HG02885 (cell line): ENCODE measurements around the gene NCDN.
"Not testable (repeated sequence)": the region's sequence is repeated elsewhere in the genome, so short reads cannot be mapped to it uniquely, and the experiment has no call there.

ENCODE experiments used
- ATAC-seq: cut with Tn5 transposase; IDR thresholded peaks from one replicate; pipeline ENCODE4 v1.9.1; 2021; ENCODE audit warnings: mild to moderate bottlenecking; ENCODE audit not compliant: unreplicated experiment, poor library complexity

NCDN gene

DNA sequence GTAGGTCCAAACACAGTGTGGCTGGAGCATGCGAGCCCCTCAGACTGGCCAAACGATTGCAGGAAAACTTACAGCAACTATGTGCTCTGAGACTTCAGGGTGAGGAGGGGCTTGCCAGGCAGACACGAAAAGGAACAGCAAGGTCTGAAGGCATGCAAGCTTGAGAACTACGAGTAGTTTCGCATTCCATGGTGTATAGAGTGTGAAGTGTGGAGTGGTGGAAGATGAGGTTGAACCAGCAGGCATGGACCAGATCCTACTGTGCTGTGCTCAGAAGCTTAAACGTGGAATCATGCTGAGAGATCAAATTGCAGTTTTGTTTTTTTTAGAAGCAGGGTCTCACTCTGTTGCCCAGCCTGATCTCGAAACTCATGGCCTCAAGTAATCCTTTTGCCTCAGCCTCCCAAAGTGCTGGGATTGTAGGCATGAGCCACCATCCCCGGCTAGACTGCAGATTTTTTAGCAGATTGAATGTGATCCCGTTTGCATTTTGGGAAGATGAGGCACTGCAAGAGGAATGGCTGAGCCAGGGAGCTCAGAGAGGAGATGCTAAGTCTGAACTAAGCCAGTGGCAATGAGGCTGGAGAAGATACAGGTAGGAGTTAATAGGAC is 10.5 kb downstream of the NCDN start:
- no peak for ATAC-seq

DNA sequence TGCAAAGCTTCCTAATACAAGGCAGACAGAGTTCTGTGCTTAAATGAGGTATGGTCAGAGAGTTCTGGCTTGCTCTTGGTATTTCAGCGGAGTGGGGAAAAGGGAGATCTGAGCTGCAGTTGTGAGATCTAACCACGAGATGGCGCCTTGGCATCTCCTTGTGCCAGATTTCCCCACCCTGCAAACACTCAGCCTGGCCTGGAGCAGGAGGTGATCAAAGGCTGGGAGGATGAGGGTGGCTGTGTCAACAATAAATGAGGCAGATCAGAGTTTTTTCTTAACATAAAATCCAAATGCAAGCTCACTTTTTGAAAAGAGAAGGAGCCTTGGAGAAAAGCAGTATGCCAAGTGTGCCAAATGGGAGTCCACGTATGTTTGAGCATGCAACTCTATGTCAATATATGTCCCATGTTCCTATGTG is 11.4 kb downstream of the NCDN start:
- ATAC-seq = no peak

DNA sequence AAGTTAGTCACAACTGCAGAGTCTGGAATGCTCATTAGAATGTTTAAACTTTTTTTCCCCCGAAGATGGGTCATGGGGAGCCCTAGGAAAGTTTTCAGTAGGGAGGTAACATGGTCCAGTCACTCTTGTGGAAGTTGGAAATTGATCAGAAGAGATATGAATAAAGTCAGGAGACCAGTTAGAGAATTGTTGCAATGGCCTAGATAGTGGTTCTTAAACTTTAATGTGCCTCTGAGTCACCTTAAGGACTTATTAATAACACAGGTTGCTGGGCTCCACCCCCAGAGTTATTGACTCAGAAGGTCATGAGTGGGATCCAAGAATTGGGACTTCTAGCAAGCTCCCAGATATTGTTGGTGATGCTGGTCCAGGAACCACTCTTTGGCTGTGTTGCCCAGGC is 12.3 kb downstream of the NCDN start:
- no peak for ATAC-seq

DNA sequence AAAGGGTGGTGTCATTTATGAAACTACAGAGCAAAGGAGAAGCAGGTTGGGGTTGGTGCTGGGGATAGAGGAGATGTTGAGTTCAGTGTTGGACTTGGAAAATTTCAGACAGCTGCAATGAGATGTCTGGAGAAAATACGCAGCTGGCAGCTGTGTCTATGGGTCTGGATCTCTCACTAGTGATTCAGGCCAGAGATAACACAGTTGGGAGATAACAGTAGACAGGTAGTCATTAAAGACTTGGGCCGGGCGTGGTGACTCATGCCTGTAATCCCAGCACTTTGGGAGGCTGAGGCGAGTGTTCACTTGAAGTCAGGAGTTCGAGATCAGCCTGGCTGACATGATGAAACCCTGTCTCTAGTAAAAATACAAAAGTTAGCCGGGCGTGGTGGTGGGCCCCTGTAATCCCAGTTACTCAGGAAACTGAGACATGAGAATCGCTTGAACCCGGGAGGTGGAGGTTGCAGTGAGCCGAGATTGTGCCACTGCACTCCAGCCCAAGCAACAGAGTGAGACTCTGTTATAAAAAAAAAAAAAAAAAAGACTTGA is 13.1 kb downstream of the NCDN start:
- no peak for ATAC-seq

DNA sequence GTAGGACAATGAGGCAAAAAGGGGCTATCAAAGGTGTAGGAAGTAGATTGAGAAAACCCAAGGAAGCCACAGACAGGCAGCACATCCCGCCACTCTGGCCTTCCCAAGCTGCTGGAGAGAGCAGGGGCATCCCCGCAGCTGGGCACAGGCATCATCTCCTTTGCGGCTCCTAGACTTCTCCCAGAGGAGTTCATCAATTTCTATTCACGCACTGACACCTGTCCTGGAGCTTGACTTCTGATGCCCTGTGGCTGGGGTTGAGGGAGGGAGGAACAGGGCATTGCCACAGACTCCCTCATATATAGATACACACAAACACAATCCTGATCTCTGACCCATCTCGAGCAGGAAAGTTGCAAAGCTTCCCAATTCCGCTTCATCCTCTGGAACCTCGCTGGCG is 13.7 kb downstream of the NCDN start:
- ATAC-seq = no peak

DNA sequence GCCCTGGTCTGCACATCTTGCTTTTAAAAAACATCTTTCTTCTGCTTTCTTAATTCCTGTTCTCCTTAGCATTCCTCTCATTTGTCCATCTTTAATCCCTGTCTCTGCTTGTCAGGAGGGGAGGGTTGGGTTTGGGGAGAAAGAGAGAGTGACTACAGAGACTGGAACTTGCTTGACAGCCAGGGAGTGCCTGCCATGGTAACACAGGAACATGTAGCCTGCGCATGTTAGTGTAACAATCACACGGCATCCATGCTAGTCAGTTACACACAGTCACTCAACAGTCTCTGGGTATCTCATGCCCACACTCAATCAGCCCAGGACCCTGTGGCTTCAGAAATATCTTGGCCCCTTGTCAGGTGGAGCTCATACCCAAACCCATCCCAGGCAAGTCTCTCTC is 14.7 kb downstream of the NCDN start:
- no peak for ATAC-seq

DNA sequence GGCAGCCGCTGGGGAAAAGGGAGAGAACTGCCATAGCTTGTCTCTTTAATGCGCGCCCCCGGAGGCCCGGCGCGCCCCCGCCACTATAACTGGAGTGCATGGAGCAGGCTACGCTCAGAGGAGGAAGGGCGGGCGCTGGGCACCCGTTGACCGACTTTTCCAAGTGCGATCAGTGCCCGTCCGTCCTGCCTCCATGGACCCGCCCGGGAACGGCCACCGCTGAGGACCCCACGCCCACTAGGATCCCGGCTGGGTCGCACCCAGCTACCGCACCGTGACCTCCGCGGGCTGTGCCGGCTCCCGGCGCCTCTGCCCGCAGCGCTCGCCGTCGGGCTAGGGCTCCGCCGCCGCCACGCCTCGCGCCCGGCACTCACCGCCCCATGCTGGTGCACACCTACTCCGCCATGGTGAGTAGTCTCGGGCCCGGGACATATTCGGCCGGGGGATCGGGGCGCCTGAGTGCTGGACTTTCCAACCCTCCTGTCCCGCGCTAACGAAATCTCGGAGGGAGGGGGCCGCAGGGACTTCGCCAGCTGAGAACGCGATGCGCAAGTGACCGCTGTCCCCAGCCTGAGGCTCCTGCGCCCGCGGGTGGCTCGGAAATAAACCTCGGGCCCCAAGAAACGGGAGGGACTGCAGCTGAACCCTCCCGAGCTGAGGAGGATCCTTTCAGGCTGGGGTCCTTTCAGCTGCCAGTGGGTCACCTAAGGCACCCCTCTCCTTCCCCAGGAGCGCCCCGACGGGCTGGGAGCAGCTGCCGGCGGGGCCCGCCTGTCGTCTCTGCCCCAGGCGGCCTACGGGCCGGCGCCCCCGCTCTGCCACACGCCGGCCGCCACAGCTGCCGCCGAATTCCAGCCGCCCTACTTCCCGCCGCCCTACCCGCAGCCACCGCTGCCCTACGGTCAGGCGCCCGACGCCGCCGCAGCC is 15.9 kb downstream of the NCDN start, which contains the start of gene TFAP2E:
TFAP2E (plus strand) TSS at position 117 of the 927 bp plus-strand sequence; CDS start at position 381, 264 bp downstream.
- no peak for ATAC-seq

DNA sequence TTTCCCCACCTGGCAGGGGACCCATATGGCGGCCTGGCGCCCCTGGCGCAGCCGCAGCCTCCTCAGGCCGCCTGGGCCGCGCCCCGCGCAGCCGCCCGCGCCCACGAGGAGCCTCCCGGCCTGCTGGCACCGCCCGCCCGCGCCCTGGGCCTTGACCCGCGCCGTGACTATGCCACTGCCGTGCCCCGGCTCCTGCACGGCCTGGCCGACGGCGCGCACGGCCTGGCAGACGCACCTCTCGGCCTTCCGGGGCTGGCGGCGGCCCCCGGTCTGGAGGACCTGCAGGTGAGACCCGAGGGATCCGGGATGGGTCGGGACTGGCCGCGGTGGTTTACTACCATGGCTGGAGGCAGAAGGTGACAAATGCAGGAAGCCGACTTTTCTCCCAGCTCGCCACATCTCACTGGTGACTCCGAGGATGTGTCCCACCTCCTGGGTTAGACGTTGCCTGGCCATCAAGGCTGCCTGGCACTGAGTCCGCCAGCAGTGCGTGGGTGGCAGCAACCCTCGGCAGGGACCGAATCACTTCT is 16.6 kb downstream of the NCDN start:
- ATAC-seq = no peak

DNA sequence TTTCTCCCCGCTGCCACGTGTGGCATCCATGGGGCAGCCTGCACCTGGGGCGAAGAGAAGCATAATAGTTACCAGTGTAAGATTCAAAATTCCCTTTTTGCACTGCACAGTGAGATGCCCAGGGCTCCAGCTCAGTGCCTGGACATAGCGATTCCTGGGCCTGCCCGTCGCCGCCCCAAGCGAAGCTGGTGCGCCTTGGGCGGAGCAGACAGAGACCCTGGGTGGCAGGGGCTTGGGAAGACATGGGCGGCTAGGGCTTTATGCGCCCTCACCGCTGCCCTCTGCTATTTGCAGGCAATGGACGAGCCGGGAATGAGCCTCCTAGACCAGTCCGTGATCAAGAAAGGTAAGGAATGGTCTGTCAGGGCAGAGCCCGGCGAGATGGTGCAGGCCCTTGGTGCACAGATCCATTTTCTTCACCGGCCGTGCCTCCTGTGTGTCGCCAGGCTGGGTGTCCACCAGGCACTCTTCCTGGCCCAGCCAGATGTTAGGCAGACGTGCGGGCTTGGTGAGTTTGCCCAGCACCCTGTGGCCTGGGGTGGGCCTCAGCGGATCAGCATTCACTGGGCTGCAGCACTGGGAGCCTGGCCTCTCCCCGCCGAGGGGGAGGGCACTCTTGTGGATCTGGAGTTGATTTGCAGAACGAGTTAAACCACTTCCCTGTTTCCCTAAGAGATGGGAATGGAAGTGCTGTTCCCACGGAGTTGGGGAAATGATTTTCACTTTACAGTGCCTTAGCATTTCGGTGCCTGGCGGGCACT is 17.2 kb downstream of the NCDN start:
- ATAC-seq = no peak

DNA sequence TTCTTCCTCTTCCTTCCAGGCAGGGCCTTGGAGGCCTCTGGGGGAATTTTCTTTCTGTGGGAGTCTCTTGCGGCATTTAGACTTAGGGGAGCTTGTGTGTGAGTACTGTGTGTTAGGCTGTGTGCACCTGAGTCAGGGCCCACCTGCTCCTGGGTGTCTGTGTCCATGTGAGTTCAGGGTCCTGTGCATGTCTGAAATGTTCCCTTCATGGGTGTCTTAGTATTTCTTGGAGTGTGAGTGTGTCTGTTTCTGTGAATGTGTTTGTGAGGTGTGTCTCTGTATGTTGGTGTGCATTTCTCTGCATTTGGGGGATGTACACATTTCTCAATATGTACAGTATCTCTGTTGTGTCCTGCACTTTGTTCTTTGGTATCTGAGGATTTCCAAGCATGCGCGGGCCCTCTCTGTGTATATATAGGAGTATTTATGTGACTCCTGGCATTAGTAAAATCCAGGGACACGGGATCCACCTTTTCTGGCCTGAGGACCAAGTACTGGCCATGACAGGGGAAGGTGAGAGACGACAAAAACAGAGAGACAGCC is 17.9 kb downstream of the NCDN start:
- ATAC-seq = no peak

DNA sequence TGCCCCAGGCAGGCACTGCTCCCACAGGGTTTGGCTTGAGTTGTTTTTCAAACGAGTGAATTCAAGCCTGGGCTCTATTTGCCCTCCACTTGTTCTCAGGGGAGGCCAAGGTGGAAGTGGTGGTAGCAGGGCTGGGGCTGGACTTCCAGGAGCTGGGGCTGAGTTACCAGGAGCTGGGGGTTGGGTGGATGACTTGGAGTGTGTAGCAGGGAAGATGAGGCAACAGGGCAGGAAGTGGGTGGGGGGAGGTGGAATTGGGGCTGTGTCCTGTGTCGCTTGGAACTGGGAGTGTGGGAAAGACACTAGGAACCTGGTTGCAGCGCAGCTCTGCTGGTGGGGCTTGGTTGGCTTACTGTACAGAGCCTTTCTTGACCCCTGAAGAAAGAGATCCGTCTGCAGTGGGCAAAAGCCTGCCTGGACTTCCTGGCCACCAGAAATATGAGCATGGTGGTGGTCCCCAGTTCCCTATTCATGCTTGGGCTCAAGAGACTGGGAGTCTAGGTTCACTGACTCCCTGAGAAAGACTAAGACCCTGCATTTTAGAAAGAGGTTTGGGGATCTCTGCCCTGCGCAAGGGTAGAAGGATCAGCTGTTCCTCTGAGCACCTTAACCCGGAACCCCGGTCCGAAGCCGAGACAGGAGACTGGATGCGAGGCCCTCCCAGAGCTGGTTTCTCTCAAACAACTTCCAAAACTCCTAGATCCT is 18.6 kb downstream of the NCDN start:
- ATAC-seq = no peak

DNA sequence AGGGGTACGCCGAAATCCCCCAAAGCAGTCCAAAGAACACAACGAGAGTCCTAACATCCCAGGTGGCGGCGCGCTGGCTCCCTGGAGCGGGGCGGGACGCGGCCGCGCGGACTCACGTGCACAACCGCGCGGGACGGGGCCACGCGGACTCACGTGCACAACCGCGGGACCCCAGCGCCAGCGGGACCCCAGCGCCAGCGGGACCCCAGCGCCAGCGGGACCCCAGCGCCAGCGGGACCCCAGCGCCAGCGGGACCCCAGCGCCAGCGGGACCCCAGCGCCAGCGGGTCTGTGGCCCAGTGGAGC is 19.1 kb downstream of the NCDN start:
- not testable (repeated sequence) for ATAC-seq

DNA sequence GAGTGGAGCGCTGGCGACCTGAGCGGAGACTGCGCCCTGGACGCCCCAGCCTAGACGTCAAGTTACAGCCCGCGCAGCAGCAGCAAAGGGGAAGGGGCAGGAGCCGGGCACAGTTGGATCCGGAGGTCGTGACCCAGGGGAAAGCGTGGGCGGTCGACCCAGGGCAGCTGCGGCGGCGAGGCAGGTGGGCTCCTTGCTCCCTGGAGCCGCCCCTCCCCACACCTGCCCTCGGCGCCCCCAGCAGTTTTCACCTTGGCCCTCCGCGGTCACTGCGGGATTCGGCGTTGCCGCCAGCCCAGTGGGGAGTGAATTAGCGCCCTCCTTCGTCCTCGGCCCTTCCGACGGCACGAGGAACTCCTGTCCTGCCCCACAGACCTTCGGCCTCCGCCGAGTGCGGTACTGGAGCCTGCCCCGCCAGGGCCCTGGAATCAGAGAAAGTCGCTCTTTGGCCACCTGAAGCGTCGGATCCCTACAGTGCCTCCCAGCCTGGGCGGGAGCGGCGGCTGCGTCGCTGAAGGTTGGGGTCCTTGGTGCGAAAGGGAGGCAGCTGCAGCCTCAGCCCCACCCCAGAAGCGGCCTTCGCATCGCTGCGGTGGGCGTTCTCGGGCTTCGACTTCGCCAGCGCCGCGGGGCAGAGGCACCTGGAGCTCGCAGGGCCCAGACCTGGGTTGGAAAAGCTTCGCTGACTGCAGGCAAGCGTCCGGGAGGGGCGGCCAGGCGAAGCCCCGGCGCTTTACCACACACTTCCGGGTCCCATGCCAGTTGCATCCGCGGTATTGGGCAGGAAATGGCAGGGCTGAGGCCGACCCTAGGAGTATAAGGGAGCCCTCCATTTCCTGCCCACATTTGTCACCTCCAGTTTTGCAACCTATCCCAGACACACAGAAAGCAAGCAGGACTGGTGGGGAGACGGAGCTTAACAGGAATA is 19.7 kb downstream of the NCDN start:
- ATAC-seq = peak; percentile 47

DNA sequence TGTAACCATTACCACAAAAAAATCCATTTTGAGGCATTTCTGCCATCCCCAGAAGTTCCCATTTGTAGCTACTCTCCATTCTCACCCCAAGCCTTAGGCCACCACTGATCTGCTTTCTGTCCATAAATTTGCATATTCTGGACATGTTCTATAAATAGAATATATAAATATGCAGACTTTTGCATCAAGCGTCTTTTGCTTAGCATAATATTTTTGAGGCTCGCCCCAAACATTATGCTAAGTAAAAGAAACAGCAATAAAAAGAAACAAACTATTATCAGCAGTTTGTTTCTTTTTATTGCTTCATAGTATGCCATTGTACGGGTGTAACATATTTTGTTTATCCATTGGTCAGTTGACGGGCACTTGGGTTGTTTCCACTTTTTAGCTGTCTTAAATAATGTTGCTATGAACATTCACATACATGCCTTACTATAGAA is 23.4 kb downstream of the NCDN start:
- ATAC-seq = no peak

DNA sequence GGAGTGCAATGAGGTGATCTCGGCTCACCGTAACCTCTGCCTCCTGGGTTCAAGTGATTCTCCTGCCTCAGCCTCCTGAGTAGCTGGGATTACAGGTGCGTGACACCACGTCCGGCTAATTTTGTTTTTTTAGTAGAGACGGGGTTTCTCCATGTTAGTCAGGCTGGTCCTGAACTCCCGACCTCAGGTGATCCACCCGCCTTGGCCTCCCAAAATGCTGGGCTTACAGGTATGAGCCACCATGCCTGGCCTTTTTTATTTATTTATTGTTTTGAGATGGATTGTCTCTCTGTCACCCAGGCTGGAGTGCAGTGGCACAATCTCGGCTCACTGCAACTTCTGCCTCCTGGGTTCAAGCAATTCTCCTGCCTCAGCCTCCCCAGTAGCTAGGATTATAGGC is 24.0 kb downstream of the NCDN start:
- not testable (repeated sequence) for ATAC-seq

DNA sequence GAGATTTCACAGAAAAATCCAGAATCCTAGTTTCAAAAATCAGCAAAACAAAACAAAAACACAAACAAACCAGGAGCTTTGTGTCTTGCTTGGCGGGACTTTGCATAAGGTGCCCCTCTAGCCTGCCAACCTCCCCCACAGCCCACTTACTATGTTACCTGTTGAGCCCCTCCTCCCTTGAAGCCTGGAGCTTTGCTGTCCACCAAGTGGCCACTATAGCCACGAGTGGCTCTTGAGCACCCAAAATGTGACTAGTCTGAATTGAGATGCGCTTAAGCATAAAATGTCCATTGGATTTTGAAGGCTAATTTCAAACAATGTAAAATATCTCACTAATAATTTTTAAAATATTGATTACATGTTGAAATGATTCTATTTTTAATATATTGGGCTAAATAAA is 27.7 kb downstream of the NCDN start:
- ATAC-seq = no peak

DNA sequence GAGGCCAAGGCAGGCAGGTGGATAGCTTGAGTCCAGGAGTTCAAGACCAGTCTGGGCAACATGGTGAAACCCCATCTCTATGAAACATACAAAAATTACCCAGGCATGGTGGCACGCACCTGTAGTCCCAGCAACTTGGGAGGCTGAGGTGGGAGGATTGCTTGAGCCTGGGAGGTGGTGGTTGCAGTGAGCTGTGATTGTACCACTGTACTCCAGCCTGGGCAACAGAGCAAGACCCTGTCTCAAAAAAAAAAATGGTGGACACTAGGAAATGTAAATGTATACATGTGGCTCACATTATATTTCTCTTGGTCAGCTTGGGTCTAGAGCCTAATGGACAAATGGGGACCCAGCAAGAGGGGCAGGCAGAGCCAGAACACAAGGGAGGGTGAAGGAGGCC is 28.2 kb downstream of the NCDN start:
- not testable (repeated sequence) for ATAC-seq

DNA sequence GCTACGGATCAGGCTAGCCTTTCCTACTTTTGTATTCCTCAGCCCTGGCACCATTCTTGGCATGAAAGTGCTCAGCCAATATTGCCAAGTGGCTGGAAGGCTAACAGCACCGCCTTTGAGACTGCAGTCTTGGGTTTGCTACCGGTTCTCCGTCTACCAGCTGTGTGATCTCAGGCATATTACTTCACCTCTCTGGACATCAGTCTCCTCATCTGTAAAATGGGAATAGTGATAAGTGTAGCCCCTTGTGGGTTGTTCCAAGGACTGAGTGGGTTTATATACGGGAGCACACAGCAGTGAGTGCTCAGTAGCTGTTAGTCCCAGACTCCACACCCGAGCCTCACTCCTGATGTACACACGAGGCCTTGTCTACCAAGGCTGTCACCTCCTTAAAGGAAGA is 29.2 kb downstream of the NCDN start:
- no peak for ATAC-seq

DNA sequence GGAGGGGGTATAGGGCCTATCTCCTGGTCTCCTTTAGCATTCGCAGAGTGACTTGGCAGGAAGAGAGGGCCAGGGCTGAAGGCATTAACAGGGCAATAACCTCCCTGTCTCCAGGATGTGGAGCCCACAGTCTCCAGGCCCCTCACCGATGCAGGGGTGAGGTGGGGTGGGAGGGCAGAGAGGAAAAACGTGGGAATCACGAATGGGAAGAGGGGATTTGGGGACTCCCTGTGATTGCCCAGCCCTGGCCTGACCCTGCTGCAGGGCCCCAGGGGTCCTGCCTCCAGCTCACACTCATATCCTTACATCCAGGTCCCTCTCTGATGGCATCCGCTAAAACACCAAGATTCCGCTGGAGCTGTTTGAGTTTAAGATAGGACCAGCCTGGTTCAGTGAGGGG is 30.1 kb downstream of the NCDN start:
- ATAC-seq = no peak
